Measurements from ENCODE around the gene TNNT3. TPM values are rescaled to one million over a fixed set of nuclear protein-coding genes. Genes with fewer than 3 reads are reported as not detected.
A peak's percentile ranks its signal among the peaks of the same experiment; 100 is the strongest.

Gene TNNT3
- total RNA-seq, 1 experiment from 2014 or later, result not detected

DNA sequence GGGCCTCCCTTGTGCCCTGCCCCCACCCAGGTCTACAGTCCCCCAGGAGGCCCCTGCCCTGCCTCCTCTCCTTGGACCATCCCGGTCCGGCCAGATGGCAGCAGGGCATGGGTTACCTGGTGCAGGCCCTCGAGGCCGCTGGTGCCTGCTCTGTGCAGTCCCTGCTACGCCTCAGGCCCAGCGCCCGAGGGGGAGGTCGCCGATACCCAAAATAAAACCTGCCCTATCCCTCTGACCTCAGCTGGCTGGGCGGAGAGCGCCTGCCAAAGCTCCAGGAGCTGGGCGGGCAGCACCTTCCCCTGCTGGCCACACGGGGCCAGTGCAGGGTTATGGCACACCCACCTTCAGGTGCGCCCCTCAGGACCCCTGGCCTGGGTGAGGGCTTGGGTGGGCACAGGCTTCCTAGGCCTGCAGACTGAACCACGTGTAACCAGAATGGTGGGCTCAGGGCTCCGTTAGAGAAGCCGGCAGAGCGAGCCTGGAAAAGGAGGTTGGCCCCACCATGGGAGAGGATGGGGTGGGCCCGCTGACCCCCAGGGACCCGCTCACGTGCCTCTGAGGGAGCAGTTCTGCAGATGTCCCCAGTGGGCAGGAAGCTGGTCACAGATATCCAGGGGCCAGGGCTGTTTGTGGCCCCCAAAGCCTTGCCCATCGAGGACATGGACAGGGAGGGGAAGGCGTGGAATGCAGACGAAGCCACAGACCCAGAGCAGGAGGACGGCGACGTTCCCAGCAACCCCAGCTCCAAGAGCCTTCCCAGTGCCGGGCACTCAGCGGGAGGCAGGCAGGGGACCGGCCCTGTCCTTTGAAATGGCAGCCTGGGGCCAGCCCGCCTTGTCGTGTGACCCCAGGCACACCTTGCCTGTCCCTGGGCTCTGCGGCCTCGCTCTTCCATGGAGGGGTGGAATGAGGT, 1.7 kb upstream of the TNNT3 start:
- no peak for DNase-seq (ENCODE audit: low spot score)
- H3K4me1 ChIP-seq (ENCODE audit: insufficient read depth, low read length, poor library complexity, severe bottlenecking), result no peaks in the 10 kb centered on the region
- no peaks in the 10 kb centered on the region for H3K36me3 ChIP-seq (ENCODE audit: insufficient read depth, low read length, poor library complexity, severe bottlenecking)
- H3K4me3 ChIP-seq (ENCODE audit: low read depth, low read length, poor library complexity, severe bottlenecking), result no peak overlapping the region
- no peaks in the 10 kb centered on the region for H3K9me3 ChIP-seq (ENCODE audit: low read depth, low read length, poor library complexity, severe bottlenecking)
- no TSS peak for BruUV-seq (replicated peaks)
- ChIA-PET POLR2A (ENCODE audit: low non-redundant PET) (no interaction called here), CTCF (no interaction called here)
- TF ChIP-seq, protein P1, sequence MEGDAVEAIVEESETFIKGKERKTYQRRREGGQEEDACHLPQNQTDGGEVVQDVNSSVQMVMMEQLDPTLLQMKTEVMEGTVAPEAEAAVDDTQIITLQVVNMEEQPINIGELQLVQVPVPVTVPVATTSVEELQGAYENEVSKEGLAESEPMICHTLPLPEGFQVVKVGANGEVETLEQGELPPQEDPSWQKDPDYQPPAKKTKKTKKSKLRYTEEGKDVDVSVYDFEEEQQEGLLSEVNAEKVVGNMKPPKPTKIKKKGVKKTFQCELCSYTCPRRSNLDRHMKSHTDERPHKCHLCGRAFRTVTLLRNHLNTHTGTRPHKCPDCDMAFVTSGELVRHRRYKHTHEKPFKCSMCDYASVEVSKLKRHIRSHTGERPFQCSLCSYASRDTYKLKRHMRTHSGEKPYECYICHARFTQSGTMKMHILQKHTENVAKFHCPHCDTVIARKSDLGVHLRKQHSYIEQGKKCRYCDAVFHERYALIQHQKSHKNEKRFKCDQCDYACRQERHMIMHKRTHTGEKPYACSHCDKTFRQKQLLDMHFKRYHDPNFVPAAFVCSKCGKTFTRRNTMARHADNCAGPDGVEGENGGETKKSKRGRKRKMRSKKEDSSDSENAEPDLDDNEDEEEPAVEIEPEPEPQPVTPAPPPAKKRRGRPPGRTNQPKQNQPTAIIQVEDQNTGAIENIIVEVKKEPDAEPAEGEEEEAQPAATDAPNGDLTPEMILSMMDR (conservative IDR thresholded peaks at IDR 0.05; ENCODE audit: low read depth, low read length), result 0 out of 2 replicates have a peak, but pooled peaks have one; percentile 20
- TF ChIP-seq EZH2 (IDR thresholded peaks at IDR 0.05; ENCODE audit: borderline replicate concordance, low read depth, low read length, poor library complexity, severe bottlenecking), result no peak
- intact Hi-C loops (cut with micrococcal nuclease; ENCODE audit: unreplicated experiment), result no loop called here
- no peak overlapping the region for H3K27ac ChIP-seq (ENCODE audit: low read depth, low read length, poor library complexity, severe bottlenecking)
- no peaks in the 10 kb centered on the region for H3K27me3 ChIP-seq (replicated peaks; ENCODE audit: insufficient read depth, low read depth, low read length, poor library complexity)

DNA sequence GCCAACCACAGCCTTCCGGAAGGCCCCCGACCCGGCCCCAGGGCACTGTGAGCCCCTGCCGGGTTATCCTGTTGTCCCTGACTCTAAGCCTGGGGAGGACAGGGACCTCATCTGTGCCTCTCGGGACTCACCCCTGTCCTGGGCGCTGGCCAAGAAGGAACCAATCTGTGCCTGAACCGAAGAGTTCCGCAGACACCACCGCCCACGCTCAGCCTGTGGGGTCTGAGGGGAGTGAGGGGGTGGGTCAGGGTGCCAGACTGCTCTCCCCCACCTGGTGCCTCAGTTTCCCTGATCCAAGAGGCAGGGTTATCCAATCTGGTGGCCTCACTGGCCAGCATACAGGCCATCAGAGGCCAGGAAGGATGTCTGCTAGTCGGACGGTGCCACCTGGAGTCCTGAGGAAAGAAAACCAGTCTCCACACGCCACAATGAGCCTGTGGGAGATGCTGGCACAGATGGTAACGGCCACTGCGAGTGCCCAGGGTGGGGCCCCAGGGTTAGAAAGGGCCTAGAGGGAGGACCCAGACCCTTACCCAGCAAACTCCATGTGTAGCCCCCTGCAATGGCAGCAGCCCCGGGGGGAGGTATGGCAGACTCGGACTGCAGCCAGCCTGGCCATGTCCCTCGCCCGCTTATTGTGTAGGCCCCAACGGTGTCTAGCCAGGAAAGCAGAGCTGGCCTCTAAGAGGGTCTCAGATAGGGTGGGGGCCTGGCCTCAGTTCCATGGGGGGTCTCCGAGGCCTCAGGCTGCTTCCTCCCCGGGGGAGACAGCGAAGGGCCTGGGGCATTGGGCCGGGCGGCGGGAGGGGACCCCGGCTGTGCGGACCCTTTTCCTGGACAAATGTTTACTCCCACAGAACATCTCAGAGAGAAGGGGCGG, 827 bp upstream of the TNNT3 start:
- H3K4me3 ChIP-seq (ENCODE audit: low read depth, low read length, poor library complexity, severe bottlenecking), result no peak overlapping the region
- intact Hi-C loops (cut with micrococcal nuclease; ENCODE audit: unreplicated experiment), result no loop called here

More for the DNA sequence above, 827 bp upstream of the TNNT3 start:
- CTCF ChIA-PET, result no interaction called here
- DNase-seq (ENCODE audit: low spot score), result no peak
- no peak overlapping the region for H3K27ac ChIP-seq (ENCODE audit: low read depth, low read length, poor library complexity, severe bottlenecking)
- TF ChIP-seq, protein P1 (conservative IDR thresholded peaks at IDR 0.05; ENCODE audit: low read depth, low read length), result no peak
- TF ChIP-seq EZH2 (IDR thresholded peaks at IDR 0.05; ENCODE audit: borderline replicate concordance, low read depth, low read length, poor library complexity, severe bottlenecking), result no peak
- H3K9me3 ChIP-seq (ENCODE audit: low read depth, low read length, poor library complexity, severe bottlenecking), result no peaks in the 10 kb centered on the region
- no TSS peak for BruUV-seq (replicated peaks)
- no peaks in the 10 kb centered on the region for H3K4me1 ChIP-seq (ENCODE audit: insufficient read depth, low read length, poor library complexity, severe bottlenecking)
- POLR2A ChIA-PET (ENCODE audit: low non-redundant PET), result no interaction called here
- H3K36me3 ChIP-seq (ENCODE audit: insufficient read depth, low read length, poor library complexity, severe bottlenecking), result no peaks in the 10 kb centered on the region
- H3K27me3 ChIP-seq (replicated peaks; ENCODE audit: insufficient read depth, low read depth, low read length, poor library complexity), result no peaks in the 10 kb centered on the region

Data from A673 (cell line).